Measurements from ENCODE around the gene PSAT1. TPM values are rescaled to one million over a fixed set of nuclear protein-coding genes. Genes with fewer than 3 reads are reported as not detected.

Gene PSAT1
- total and polyA plus RNA-seq, 2 of the 8 experiments (the other 6 are each of a cell fraction or from before 2014, with no cell fraction given), result 204 to 341 TPM

GRCh38 chr9:78314953-78315870 lies 18.3 kb downstream of the PSAT1 start:
- H3K56ac ChIP-seq (replicated peaks; ENCODE audit: insufficient read length, low read depth, low read length), result no peak overlapping the region
- H3K4me1 ChIP-seq (replicated peaks in 1 of 4; ENCODE audit: control insufficient read depth in 3 of 4, insufficient read depth in 4 of 4, low read length in 3 of 4), result no peaks in the 10 kb centered on the region
- H3K9me3 ChIP-seq (ENCODE audit: insufficient read depth in 2 of 2, low read depth in 1 of 2, low read length in 1 of 2), result no peaks in the 10 kb centered on the region
- H2AK5ac ChIP-seq (ENCODE audit: low read depth, low read length), result no peak overlapping the region
- no peak overlapping the region for H3K4me2 ChIP-seq (ENCODE audit: insufficient read depth in 1 of 2, low read depth in 2 of 2, low read length in 2 of 2)
- CTCF ChIA-PET (ENCODE audit: partially characterized antibody), result interaction anchor here (0.5 to 2.9 kb wide), 9 partner anchors 11 to 809 kb away, joined by 3 to 13 read pairs (median 4); partner anchors contain the start of gene PSAT1
- no peak overlapping the region for H2BK15ac ChIP-seq (ENCODE audit: low read length)
- POLR2A ChIA-PET (ENCODE audit: partially characterized antibody), result interaction anchor here (0.6 to 27.8 kb wide), 8 partner anchors 14 to 751 kb away, joined by 3 to 936 read pairs (median 10); partner anchors contain the start of gene PSAT1
- H3K27ac ChIP-seq (ENCODE audit: low read depth, low read length), result no peak overlapping the region; the same call in 1 of the 2 replicates
- H4K20me1 ChIP-seq (replicated peaks in 1 of 2; ENCODE audit: control insufficient read depth in 1 of 2, insufficient read depth in 2 of 2, low read length in 2 of 2), result peaks cover 22 to 24% of the 10 kb centered on the region in 2 experiments
- H4K8ac ChIP-seq (ENCODE audit: extremely low read depth, insufficient read depth, low read length), result no peak overlapping the region
- H4K91ac ChIP-seq (replicated peaks; ENCODE audit: insufficient read length, low read length), result no peak overlapping the region
- no peak overlapping the region for H3K18ac ChIP-seq (ENCODE audit: extremely low read depth, low read length)
- peaks cover 5% of the 10 kb centered on the region; the same call in 1 of the 2 replicates for H3K23me2 ChIP-seq (ENCODE audit: low read depth, low read length)
- no peak overlapping the region for H3K4me3 ChIP-seq (ENCODE audit: extremely low read depth in 1 of 4, insufficient read depth in 2 of 4, low read depth in 3 of 4, low read length in 4 of 4)
- FAIRE-seq (no peak), DNase-seq (ENCODE audit: low read depth in 1 of 2, low spot score in 2 of 2) (peak in 1 of 2 experiments; percentile 35)
- H3K27me3 ChIP-seq (replicated peaks in 1 of 4; ENCODE audit: control insufficient read depth in 3 of 4, extremely low read depth in 1 of 4, insufficient read depth in 3 of 4, low read length in 3 of 4), result no peaks in the 10 kb centered on the region
- no peak overlapping the region for H3K14ac ChIP-seq (ENCODE audit: insufficient read length)
- no peak overlapping the region for H2BK20ac ChIP-seq (ENCODE audit: low read length)
- H3K23ac ChIP-seq (ENCODE audit: insufficient read length), result no peak overlapping the region
- WGBS, 2 experiments (ENCODE audit: extremely low coverage in 1 of 2, insufficient coverage in 1 of 2, insufficient read length in 1 of 2, insufficient replicate concordance in 2 of 2, low coverage in 1 of 2, low lambda C conversion rate in 2 of 2, missing lambda C conversion rate in 1 of 2), result 89% methylated on average over 7 of the region's 8 CpGs; no CpG with 5 or more reads in 1 of the 2 experiments
- peaks cover 0 to 66% of the 10 kb centered on the region in 2 experiments; a peak in 2 of 4 replicates for H3K79me2 ChIP-seq (ENCODE audit: control insufficient read depth in 1 of 2, insufficient read depth in 2 of 2, low read length in 2 of 2)
- no peak overlapping the region for H2AFZ ChIP-seq (ENCODE audit: low read length)
- H2BK12ac ChIP-seq (ENCODE audit: low read depth, low read length), result no peak overlapping the region
- H4K5ac ChIP-seq (ENCODE audit: insufficient read length, low read depth, low read length), result no peak overlapping the region
- H2BK120ac ChIP-seq (replicated peaks; ENCODE audit: low read depth, low read length), result no peak overlapping the region
- peaks cover 32 to 100% (median 75%) of the 10 kb centered on the region in 4 experiments for H3K36me3 ChIP-seq (ENCODE audit: control insufficient read depth in 2 of 4, insufficient read depth in 4 of 4, low read length in 3 of 4)
- peak overlapping the region in 1 of 4 experiments; percentile 18; a peak in 1 of 7 replicates for H3K9ac ChIP-seq (replicated peaks in 1 of 4; ENCODE audit: extremely low read depth in 1 of 4, low read depth in 3 of 4, low read length in 3 of 4)
- H3K4ac ChIP-seq (replicated peaks; ENCODE audit: insufficient read length, low read depth, low read length), result no peak overlapping the region
- 0 out of 2 replicates have a peak overlapping the region, but pooled peaks have one; percentile 8 for H2BK5ac ChIP-seq (ENCODE audit: low read depth, low read length)
- H3K79me1 ChIP-seq (ENCODE audit: low read depth, low read length), result peaks cover 13% of the 10 kb centered on the region
- TF ChIP-seq SP2 (IDR thresholded peaks at IDR 0.05; ENCODE audit: low read length), result no peak
- no peak for TF ChIP-seq GABPA (IDR thresholded peaks at IDR 0.05; ENCODE audit: borderline replicate concordance, insufficient read depth, low read length)
- no peak for TF ChIP-seq SAP30 (IDR thresholded peaks at IDR 0.05; ENCODE audit: insufficient read depth, insufficient replicate concordance, low read length)
- no peak for TF ChIP-seq SUZ12 (IDR thresholded peaks at IDR 0.05; ENCODE audit: low read length)
- no peak for TF ChIP-seq HDAC6 (IDR thresholded peaks at IDR 0.05; ENCODE audit: low read depth, low read length)
- peak; percentile 61 for TF ChIP-seq POLR2AphosphoS5 (IDR thresholded peaks at IDR 0.05; ENCODE audit: low read depth, low read length)
- TF ChIP-seq TBP (IDR thresholded peaks at IDR 0.05; ENCODE audit: low read depth, low read length), result no peak
- TF ChIP-seq TAF1 (IDR thresholded peaks at IDR 0.05; ENCODE audit: low read depth, low read length), result no peak

All from H1 (cell line).